Stimulated activated CD4-positive, alpha-beta T cell treated with anti-CD3 and anti-CD28 coated beads, Interleukin-4, amount 100 ng/mL, for 48 hours (primary cell): ENCODE data around the gene NSUN5.
"Not testable (repeated sequence)": the region's sequence is repeated elsewhere in the genome, so short reads cannot be mapped to it uniquely, and the experiment has no call there.

Experiments
- DNase-seq, 2 donors: peaks; one replicate each; pipeline ENCODE4 v3.0.0-alpha.2; 2020; ENCODE audit warnings: low read depth in 2 of 2

NSUN5 gene

GRCh38 chr7:73308665-73309214, at the start of gene NSUN5:
Gene NSUN5, minus strand, starts transcription at chr7:73308826. Its CDS starts 36 bp downstream, at chr7:73308790.
- peak; percentile 85 to 90 for DNase-seq

DNA sequence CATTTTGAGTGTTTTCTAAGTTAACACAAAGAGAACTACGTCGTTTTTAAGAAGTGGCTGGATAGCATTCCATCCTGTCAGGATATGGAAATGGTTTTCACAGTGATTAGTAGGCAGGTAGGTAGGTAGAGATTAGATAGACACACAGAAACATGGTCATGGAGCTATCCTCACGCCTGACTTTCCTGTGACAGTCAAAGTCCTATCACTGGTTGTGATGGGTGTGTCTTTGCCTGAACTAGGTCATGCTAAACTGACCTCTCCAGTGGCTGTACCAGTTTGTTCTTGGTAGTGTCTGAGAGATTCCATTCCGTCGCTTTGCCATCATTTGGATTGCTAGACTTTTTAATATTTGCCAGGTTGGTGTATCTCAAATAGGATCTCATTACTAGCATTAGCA, 47.5 kb upstream of the NSUN5 start:
- DNase-seq, result no peak

GRCh38 chr7:73354821-73355220, 46.2 kb upstream of the NSUN5 start:
- DNase-seq, result no peak

DNA sequence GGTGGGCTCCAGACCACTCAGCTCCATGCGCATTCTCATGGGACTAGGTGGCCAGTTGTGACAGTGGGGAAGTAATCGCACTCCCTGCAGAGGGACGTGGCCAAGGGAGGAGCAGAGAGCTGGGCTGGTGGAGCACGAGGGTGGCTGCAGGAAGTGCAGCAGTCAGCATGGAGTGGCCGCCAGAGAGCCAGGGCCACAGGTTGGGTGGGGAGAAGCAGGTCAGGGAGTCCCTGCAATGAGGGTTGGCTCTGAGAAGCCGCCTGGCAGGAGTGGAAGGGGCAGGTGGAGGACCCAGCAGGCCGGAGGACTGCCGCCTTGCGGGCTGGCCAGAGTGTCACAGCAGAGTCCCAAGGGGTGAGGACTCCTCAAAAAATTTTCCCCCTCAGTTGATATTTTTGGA, 45.6 kb upstream of the NSUN5 start:
- no peak for DNase-seq

DNA sequence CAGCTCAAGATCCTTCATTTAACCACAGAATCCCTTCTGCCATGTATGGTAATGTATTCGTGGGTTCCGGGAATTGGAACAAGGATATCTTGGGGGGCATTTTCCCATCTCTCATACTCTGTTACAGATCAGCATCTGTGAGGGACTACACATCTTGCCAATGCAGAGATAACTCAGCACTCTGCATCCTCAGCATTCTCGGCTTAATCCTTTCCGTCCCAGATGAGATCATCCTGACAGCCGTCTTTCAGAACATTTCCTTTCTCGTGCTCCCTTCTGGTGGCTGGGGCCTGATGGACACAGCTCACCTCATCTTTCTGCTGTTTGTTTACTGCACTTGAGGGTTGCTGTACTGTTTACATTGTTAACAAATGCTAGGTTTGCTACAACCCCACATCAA, 44.6 kb upstream of the NSUN5 start:
- no peak for DNase-seq

- no peak for DNase-seq
These were observed 44.2 kb upstream of the NSUN5 start for GRCh38 chr7:73352784-73353183.

- no peak for DNase-seq
These were observed 43.0 kb upstream of the NSUN5 start for GRCh38 chr7:73351447-73352167.

DNA sequence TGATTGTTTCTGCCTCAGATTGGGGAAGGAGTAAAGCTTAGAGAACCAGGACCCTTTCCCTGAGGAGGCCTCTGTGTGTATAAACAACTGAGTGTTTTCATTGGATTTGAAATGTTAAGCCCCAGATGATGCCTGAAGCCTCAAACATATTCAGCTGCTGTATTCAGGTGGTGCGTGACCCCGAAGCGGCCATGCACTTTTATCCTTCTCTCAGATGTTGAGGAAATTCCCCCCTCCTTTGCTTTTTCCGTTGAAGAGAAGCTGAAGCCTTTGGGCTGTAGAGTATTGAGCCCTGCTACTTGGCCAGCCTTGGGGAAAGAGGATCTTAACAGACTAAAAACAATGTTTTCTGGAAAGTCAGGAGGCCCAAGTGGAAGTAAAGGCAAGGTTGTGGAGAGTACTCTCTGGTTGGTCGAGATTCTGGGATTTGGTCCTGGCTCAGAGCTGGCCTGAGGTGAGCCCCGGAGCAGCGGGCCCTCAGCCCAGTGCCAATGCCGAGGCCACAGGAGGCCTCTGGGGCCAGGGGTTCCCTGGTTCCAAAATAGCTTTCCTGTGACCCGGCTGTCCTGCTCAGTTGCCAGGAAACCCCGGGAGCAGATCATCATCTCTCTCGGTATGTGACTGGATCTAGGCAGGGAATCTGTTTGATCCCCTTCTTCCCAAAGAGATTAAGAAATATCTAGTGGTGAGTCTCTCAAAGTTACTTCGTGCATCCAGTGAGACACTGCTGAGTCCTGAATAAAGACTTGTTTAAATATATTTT, 41.9 kb upstream of the NSUN5 start:
- no peak for DNase-seq

DNA sequence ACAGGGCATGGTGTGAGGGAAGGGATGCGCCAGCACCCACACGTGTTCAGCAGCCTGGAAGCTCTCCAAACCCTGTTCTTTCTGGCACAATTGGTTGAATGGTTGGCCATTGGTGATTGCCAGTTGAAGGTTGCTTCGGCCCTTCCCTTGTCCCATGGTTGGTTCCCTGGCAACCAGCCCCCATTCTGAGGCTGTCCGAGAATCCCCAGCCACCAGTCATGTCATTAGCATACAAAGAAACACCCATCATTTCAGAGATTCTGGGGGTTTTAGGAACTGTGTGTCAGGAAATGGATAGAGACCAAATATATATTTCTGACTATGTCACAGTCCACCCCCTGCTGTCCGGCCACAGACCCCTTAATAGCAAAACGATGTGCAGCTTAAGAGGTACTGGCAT, 41.1 kb upstream of the NSUN5 start:
- DNase-seq, result no peak

DNA sequence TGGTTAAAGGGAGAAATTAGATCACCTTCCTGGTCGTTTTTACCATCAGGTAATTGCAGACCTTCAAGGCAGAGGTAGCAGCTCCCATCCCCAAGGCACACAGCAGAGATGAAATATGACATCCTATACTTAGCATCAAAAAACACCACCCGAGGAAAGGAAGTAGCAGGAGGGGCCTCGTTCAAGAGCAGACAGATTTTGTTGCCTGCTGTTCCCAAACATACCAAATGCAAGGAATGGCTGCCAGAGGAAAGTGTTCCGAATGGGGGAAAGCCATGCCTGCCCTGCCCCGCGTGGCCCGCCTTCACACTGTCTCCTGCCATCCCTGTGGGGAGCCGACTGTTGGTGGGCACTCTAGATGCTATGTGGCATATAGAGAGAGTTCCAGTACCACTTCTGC, 37.3 kb upstream of the NSUN5 start:
- DNase-seq, result no peak

DNA sequence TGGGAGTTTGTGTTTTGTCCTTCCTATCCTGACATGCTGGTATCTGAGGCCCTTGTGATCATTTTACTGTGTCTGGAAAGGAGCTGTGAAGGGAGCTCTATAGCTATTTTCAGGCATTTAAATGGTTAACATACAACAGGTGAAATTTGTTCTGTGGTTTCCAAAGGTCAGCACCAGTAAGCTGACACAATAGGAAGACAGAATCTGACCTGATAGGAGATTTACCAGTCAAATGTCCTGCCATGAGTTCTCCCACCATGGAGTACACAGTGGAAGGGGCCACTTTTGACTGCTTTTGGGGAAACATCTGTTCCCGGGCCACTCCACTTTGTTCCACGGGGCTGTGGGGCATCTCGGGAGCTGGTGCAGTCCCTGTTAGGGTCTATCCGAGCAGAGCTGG, 36.9 kb upstream of the NSUN5 start:
- DNase-seq, result no peak

DNA sequence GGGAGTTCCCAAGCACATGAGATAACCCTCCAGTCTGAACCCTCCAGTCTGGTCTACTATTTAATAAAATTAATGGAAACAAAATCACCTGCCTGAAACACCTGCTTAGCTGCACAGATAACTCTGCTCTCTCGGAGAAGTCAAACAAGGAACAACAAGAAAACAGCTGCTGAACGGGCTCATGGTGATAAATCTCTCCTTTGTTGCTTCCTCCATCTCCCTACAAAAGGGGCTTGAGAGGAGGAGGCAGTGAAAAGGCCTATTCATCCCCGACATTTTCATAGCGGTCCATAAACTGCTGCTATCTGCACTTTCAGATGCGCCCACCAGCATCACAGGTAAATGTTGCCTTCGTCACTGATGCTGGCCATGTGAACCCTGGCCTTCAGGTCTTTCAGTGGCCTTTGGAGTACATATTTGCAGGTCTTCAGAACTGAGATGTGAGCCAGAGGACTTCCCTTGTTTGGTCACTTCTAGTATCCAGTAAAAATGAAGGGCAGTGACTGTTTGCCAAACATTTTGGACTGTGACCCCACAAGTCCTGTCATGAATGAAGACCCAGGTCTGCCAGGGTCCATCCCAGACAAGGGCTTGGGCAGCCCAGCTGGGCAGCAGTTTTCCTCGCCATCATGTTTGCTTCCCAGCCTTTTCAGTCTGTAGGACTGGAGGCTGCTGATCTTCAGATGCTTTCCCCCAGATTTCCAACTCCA, 35.2 kb upstream of the NSUN5 start:
- DNase-seq, result no peak

- no peak for DNase-seq
These were observed 34.0 kb upstream of the NSUN5 start for GRCh38 chr7:73342645-73343044.

GRCh38 chr7:73341877-73342276, 33.3 kb upstream of the NSUN5 start:
- peak in 1 of 2 donors; percentile 8 for DNase-seq

- DNase-seq, result no peak
These were observed 31.9 kb upstream of the NSUN5 start for GRCh38 chr7:73340514-73340913.

DNA sequence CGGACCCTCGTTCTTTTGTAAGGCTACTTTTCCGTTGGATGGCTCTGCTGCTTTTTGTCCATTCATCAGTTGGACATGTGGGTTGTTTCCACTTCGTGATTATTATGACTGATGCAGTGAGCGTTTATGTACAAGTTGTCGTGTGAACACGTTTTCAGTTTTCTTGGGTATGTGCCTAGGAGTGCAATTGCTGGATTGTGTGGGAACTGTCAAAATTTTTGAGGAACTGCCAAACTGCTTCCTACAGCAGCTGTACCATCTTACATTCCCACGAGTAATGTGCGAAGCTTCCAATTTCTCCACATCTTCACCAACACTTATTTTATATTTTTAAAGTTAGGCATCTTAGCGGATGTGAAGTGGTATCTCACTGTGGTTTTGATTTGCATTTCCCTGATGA, 29.7 kb upstream of the NSUN5 start:
- DNase-seq, result no peak

DNA sequence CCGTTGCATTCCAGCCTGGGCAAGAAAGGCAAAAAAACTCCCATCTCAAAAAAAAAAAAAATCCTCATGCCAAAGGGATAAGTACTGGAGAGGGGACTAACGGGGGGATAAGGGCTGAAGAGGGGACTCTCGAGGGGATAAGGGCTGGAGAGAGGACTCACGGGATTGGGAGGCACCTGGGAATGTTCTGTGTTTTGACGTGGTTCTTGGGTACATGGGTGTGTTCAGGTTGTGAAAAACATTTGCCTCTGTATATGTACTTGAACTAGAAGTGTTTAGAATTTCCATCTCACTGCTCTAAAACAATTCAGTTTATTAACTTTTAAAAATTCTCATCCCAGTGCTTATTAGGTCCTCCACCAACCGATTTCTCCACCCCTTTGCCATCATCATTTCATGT, 23.8 kb upstream of the NSUN5 start:
- DNase-seq, result no peak

- DNase-seq, result no peak
These were observed 22.1 kb upstream of the NSUN5 start for GRCh38 chr7:73330772-73331171.

DNA sequence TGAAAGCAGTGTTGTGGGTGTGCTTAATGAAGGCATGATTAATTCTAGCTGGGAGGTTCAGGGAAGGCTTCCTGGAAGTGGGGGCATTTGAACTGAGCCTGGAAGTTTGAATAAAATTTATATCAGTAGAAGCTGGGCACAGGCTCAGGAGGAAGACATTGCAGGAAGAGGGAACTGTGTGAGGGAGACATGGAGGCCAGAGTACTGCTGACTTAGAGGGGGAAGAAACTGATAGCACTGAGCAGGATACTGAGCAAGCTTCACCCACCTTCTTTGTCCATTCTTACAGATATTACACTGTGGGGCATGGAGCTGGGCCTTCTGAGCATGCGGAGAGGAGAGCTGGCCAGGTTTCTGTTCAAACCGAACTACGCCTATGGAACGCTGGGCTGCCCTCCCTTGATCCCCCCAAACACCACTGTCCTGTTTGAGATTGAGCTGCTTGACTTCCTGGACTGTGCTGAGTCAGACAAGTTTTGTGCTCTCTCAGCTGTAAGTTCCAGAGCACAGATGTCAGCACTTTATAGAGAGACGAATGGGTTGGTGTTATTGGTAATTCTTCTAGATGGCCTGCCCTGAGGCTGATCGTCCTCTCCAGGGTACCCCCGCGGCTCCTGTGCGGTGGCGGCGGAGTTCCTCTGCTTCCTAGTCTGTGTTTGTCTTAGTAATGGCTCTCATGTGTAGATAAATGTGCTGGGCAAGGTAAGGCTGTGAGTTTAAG, 21.4 kb upstream of the NSUN5 start:
- DNase-seq, result no peak

- DNase-seq, result no peak
These were observed 20.1 kb upstream of the NSUN5 start for GRCh38 chr7:73328696-73329095.

- DNase-seq, result not testable (repeated sequence)
These were observed 19.3 kb upstream of the NSUN5 start, which contains the start of the genes FKBP6 and TRIM50 for GRCh38 chr7:73327922-73328321. Gene FKBP6, plus strand, starts transcription at chr7:73328161. Its CDS starts 268 bp downstream, at chr7:73328429. Gene TRIM50, minus strand, starts transcription at chr7:73328082. Its CDS starts 3,295 bp downstream, at chr7:73324787.

GRCh38 chr7:73327449-73327848, 18.8 kb upstream of the NSUN5 start:
- DNase-seq, result not testable (repeated sequence)
